ENCODE results near the gene DNAH1.
A peak's percentile ranks its signal among the peaks of the same experiment; 100 is the strongest.

Gene DNAH1

DNA sequence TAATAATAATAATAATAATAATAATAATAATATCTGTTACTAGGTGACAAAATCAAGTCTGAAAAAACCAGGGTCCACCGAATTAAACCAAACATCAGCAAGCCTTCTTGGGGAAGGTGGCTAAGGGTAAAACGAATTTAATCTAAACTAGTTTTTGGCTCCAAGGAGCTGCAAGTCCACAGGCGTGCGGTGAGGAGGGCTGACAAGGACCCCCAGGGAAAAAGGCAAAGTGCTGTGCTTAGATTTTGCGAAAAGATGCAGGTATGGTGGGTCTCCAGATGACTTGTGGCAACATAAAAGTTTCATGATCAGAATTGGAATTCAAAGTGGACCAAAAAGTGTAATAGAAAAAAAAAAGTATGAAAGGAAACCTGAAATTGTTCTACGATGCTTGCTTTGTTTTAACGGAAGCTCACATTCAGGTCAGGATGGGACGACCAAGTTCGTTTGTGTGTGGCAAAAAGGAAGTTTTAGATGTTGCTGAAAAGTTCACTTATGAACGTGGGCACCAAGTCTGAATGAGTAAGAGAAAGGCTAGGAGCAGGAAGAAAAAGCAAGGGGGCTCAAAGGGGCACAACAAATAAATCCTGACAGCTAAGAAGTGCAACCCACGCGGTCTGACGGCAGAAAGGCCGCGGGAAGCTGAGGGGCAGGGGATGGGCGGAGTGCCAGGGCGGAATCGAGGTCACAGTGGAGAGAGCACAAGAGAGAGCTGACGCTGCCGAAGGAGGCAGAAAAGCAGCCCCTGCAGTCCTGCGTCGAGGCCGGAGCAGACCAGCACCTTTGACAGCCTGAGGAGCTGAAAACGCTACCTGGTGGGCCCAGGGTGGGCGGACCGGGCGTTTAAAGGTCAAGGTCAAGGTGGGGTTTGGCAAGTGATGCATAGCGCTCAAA, 38.8 kb upstream of the DNAH1 start:
- H3K4me3 ChIP-seq (ENCODE audit: low read depth, low read length) = peak overlapping the region; percentile 93
- no peak for DNase-seq (ENCODE audit: low read depth)
- in situ Hi-C loops (cut with HindIII; ENCODE audit: low sequenced_read_pairs) = no loop called here
- TF ChIP-seq, protein P1, sequence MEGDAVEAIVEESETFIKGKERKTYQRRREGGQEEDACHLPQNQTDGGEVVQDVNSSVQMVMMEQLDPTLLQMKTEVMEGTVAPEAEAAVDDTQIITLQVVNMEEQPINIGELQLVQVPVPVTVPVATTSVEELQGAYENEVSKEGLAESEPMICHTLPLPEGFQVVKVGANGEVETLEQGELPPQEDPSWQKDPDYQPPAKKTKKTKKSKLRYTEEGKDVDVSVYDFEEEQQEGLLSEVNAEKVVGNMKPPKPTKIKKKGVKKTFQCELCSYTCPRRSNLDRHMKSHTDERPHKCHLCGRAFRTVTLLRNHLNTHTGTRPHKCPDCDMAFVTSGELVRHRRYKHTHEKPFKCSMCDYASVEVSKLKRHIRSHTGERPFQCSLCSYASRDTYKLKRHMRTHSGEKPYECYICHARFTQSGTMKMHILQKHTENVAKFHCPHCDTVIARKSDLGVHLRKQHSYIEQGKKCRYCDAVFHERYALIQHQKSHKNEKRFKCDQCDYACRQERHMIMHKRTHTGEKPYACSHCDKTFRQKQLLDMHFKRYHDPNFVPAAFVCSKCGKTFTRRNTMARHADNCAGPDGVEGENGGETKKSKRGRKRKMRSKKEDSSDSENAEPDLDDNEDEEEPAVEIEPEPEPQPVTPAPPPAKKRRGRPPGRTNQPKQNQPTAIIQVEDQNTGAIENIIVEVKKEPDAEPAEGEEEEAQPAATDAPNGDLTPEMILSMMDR (IDR thresholded peaks at IDR 0.05; ENCODE audit: low read depth, low read length, missing control alignments) = no peak

DNA sequence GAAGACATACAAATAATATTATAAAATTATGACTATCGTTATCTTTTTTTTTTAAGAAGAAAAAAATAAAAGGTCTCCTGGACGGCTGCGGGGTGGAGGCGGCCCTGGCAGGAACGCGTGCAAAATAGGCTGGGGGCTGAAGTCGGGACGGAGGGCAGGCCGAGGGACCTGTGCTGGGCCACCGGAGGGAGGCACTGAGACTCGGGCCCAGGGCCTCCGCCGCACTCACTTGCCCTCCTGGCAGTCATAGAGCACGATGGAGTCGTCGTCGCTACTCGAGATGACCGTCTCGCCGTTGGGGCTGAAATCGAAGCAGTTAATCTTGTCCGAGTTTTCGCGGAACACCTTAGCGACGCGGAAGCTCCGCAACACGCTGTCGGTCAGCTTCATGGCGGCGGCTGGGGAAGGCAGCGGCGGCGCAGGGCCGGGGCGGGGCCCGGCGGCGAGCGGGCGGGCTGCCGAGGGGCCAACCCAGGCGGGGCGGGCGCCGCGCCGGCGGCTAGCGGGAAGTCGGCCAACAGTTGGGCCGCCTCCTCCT, 38.1 kb upstream of the DNAH1 start:
- peak overlapping the region; percentile 93 for H3K4me3 ChIP-seq (ENCODE audit: low read depth, low read length)
- in situ Hi-C loops (cut with HindIII; ENCODE audit: low sequenced_read_pairs) = no loop called here
- TF ChIP-seq, protein P1 (IDR thresholded peaks at IDR 0.05; ENCODE audit: low read depth, low read length, missing control alignments) = peak; percentile 51
- no peak for DNase-seq (ENCODE audit: low read depth)

DNA sequence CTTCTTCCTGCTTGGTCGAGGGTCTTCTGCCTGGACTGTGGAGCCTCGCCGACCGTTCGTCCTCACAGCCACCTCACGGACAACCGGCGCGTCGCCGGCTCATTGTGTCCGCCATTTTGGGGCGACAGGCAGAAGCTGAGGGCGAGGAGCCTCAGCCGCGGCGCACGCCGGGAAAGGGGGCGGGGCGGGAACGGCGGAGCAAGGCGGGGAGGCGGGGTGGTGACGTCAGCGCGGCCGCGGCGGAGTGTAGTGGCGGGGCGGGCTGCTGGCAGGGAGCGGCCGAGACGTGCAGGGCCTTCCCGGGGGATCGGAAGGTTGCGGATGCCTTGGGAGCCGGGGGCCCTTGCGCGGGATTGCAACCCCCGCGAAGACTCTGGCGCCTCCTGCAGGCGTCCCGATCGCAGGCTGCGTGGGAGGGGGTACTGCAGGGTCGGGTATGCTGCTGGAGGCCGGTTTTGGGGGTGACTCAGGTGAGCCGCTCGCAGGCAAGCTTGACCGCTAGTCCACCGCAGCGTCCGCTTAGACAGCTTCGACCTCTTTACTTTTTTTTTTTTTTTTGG, 37.5 kb upstream of the DNAH1 start, which contains the start of gene WDR82:
Gene WDR82 (minus strand): TSS at position 140 of the 560 bp plus-strand sequence. CDS start 288 bp downstream, outside the sequence.
- in situ Hi-C loops (cut with HindIII; ENCODE audit: low sequenced_read_pairs) = no loop called here
- peak within 1 kb of the TSS; percentile 93 for H3K4me3 ChIP-seq (ENCODE audit: low read depth, low read length)
- peak; percentile 81 for DNase-seq (ENCODE audit: low read depth)
- TF ChIP-seq, protein P1 (IDR thresholded peaks at IDR 0.05; ENCODE audit: low read depth, low read length, missing control alignments) = peak; percentile 46

DNA sequence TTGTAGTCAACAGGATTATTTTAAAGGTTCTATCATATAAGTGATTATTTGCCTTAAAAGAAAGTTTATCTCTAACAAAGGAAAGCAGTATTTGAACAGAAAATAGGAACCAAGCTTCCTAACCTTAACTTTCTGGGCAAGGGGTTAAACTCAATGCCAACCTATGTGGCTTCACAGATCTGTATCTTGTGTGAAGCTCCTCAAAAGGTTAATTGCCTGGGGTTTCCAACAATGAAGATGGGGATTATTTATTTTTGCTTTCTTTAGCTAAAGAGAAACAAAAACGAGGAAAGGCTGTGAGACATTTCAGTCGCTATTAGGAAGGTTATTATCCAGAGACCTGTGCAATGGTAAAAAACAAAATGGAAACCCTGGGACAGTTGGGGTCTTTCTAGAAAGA, 36.5 kb upstream of the DNAH1 start:
- TF ChIP-seq, protein P1 (IDR thresholded peaks at IDR 0.05; ENCODE audit: low read depth, low read length, missing control alignments) = no peak
- no peak overlapping the region for H3K4me3 ChIP-seq (ENCODE audit: low read depth, low read length)
- no peak for DNase-seq (ENCODE audit: low read depth)
- in situ Hi-C loops (cut with HindIII; ENCODE audit: low sequenced_read_pairs) = no loop called here

DNA sequence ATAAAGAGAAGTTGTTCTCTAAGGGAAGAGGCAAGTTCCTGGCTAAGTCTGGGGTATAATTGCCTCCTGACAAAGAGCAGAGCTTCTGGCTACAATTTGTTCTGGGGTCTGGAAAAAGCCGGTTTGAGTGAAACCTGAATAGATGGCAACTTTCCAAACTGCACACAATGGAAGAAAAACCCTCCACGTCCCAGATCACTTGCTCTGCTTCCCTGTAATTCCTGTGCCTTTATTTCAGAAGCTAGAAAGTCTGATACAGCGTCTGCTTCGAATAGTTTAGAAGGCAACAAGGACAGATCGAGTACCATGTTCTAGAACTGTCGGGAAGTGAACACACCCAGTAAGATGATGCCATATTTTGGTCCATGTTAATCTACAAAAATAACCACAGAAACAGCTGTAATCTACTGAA, 36.1 kb upstream of the DNAH1 start:
- TF ChIP-seq, protein P1 (IDR thresholded peaks at IDR 0.05; ENCODE audit: low read depth, low read length, missing control alignments) = no peak
- DNase-seq (ENCODE audit: low read depth) = peak; percentile 19
- in situ Hi-C loops (cut with HindIII; ENCODE audit: low sequenced_read_pairs) = no loop called here
- no peak overlapping the region for H3K4me3 ChIP-seq (ENCODE audit: low read depth, low read length)

DNA sequence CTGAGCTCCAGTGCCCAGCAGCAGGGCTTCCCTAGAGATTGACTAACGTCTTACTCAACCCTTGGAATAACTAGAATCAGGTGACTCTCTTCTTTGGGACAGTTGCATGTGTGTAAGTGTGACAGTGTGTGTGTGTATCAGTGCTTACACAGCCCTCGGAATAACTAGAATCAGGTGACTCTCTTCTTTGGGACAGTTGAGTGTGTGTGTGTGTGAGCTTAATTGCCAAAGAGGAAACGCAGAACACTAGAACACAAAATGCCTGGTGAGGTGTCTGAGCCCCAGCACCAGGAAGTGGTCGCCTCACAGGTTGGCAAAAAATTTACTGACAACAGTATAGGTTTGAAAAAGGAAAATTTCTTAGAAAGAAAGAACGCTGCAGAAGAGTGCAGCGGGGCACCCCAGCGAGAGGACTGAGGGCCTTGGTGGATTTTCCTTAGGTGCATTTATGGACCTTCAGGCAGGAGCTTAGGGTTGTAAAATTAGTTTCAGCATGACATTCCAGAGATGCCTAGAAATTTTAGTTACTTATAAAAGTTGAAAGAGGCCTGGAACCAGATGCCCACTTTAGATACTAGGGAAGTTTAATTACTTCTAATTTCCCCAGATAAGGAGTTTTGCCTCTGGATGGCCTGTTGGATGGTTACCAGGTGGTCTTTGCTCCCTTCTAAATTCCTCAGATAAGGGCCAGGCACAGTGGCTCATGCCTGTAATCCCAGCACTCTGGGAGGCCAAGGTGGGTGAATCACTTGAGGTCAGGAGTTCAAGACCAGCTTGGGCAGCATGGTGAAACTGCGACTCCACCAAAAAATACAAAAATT, 33.9 kb upstream of the DNAH1 start:
- no peak for DNase-seq (ENCODE audit: low read depth)
- TF ChIP-seq, protein P1 (IDR thresholded peaks at IDR 0.05; ENCODE audit: low read depth, low read length, missing control alignments) = no peak
- no peak overlapping the region for H3K4me3 ChIP-seq (ENCODE audit: low read depth, low read length)
- in situ Hi-C loops (cut with HindIII; ENCODE audit: low sequenced_read_pairs) = no loop called here

All from astrocyte of the cerebellum (primary cell).